ENCODE results near the gene HERPUD1. TPM values are rescaled to one million over a fixed set of nuclear protein-coding genes. Genes with fewer than 3 reads are reported as not detected.
A peak's percentile ranks its signal among the peaks of the same experiment; 100 is the strongest.

The HERPUD1 gene
- total and polyA plus RNA-seq, 2 of the 8 experiments (the other 6 are each of a cell fraction or from before 2014, with no cell fraction given), result 23.3 to 34.7 TPM

DNA sequence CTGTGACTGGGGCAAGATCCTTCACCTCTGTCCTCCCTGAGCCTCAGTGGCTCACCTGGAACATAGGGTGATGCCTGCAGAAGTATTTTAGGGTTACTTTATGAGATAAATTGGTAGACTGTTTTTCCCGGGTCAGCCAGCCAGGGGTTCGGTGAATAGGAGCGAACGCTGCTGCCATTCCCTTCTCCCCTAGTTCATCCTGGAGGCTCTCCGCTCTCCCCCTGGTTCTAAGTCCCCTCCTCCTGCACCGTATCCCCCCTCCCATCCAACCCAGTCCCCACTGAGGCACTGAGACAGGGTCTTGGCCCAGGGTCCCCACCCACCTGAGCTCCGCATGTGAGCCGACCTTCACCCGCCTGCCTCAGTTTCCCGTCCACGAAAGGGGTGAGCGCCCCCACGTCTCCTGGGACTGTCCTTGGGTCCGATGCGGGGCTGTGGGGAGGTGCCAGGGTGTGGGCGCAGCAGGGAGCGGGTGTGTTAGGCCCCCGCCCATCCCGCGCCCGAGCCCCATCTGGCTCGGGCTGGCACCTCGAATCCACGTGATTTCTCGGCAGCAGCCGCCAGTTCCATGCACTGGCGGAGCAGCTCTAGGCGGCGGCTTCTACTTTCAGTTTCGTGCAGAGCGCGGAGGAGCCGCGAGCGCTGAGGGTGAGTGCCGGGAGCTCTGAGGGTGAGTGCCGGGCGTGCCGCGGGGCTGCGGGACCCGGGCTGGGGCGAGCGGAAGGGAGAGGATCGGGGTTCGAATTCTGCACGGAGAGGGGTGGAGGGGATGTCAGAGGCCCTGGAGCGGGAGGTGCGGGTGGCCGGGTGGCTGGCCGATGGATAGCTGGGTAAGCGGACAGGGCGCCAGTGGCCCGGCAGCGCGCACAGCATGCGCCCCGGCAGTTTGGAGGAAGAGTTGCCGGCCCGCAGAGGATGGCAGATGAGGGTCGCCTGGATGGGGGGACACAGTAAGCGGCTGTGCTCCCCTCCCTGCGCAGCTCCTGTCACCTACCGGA lies 57.3 kb downstream of the HERPUD1 start, which contains the start of gene NLRC5 (continued):
- TF ChIP-seq CHD7 (IDR thresholded peaks at IDR 0.05; ENCODE audit: insufficient replicate concordance, low read length) (no peak), SRF (IDR thresholded peaks at IDR 0.05; ENCODE audit: low read depth, low read length) (no peak), ASH2L (IDR thresholded peaks at IDR 0.05; ENCODE audit: low read length) (peak; percentile 99), TAF1 (IDR thresholded peaks at IDR 0.05; ENCODE audit: low read depth, low read length) (peak; percentile 70)
- TF ChIP-seq, protein P1, sequence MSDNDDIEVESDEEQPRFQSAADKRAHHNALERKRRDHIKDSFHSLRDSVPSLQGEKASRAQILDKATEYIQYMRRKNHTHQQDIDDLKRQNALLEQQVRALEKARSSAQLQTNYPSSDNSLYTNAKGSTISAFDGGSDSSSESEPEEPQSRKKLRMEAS (IDR thresholded peaks at IDR 0.05), result peak; percentile 77; the same call in 1 of the 2 replicates
- TF ChIP-seq, protein P2, sequence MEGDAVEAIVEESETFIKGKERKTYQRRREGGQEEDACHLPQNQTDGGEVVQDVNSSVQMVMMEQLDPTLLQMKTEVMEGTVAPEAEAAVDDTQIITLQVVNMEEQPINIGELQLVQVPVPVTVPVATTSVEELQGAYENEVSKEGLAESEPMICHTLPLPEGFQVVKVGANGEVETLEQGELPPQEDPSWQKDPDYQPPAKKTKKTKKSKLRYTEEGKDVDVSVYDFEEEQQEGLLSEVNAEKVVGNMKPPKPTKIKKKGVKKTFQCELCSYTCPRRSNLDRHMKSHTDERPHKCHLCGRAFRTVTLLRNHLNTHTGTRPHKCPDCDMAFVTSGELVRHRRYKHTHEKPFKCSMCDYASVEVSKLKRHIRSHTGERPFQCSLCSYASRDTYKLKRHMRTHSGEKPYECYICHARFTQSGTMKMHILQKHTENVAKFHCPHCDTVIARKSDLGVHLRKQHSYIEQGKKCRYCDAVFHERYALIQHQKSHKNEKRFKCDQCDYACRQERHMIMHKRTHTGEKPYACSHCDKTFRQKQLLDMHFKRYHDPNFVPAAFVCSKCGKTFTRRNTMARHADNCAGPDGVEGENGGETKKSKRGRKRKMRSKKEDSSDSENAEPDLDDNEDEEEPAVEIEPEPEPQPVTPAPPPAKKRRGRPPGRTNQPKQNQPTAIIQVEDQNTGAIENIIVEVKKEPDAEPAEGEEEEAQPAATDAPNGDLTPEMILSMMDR (IDR thresholded peaks at IDR 0.05; ENCODE audit: control extremely low read depth in 1 of 3, insufficient read depth in 1 of 3, low read depth in 1 of 3, low read length in 3 of 3), result no peak
